Measurements from ENCODE around the gene PLK4.

Gene PLK4

GRCh38 chr4:127880763-127881562, at the start of gene PLK4:
PLK4 (plus strand) TSS chr4:127880893; CDS start chr4:127881135, 242 bp downstream.
- peak within 1 kb of the TSS; percentile 44 to 92 (median 82) for H3K27ac ChIP-seq
- peak within 1 kb of the TSS; percentile 65 to 97 (median 91) for H3K4me3 ChIP-seq

DNA sequence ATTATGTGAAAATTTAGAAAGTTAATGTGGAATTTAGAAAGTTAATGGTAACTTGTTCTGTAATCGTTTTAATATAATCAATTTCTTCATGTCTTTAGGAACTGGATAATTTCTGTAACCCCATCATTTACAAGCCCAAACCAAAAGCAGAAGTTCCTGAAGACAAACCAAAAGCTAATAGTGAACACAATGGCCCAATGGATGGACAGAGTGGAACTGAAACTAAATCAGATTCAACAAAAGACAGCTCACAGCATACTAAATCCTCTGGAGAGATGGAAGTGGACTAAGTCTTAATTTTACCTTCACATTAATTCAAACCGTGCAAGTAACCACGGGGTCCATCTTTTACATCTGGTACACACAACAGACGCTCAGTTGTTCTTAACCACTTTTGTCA, 48.1 kb upstream of the PLK4 start:
- no peak overlapping the region for H3K4me3 ChIP-seq
- H3K27ac ChIP-seq = no peak overlapping the region

DNA sequence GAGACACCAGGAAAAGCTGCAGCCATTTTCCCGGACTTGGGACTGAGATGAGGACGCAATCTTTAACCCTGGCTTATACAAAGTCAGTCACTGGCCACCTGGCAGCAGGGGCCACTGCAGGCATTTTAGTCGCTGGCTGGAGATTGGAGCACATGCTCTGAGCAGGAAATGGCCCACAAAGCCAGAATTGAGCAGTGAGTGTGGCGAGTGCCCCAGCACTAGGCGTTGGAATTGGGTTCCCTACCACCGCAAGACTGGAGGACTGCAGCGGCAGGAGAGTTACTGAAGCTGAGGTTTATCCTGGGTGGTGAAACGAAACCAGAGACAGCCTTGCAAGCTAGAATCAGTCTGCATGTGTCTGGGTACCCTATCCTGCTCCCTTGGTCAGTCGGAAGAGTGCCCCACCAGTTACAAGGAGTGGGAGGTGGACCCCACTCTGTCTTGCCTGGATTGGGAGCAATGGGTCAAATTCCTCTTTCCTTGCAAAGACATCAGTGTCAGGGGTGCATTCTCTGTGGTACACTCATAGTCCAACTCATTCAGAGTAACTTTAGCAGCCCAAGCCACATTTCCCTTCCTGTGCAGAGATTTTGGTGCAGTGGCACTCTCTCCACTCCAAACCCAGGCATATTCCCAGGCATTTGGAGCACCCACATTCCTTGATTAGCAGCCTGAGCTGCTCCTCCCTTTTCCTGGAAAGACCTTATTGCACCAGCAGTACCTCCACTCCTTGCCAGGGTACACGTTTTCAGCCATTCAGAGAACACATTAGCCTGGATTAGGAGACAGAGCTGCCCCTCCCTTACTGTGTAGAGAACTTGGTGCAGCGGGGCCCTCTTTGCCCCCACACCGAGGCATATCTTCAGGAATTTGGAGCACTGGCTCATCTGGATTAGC, 36.7 kb upstream of the PLK4 start:
- no peak overlapping the region for H3K4me3 ChIP-seq
- H3K27ac ChIP-seq = no peak overlapping the region

DNA sequence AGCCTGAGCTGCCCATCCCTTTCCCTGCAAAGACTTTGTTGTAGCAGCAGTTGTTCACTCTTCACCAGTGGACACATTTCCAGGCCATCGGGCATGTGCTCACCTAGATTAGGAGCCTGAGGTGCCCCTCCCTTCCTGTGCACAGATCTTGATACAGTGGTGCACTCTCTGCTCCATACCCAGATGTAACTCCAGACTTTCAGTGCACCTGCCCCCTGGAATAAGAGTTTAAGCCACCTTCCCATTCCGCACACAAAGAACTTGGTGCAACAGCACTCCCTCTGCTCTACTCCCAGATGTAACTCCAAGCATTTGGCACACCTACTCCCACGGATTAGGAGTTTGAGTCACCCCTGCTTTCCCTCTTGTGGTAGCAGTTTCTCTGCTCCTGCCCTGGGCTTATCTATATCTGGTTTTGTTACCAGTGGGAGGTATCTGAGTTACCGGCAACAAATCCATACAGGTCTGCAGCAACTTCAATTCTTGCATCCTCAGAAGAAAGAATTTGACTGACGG, 36.0 kb upstream of the PLK4 start:
- no peak overlapping the region for H3K4me3 ChIP-seq
- H3K27ac ChIP-seq = no peak overlapping the region

DNA sequence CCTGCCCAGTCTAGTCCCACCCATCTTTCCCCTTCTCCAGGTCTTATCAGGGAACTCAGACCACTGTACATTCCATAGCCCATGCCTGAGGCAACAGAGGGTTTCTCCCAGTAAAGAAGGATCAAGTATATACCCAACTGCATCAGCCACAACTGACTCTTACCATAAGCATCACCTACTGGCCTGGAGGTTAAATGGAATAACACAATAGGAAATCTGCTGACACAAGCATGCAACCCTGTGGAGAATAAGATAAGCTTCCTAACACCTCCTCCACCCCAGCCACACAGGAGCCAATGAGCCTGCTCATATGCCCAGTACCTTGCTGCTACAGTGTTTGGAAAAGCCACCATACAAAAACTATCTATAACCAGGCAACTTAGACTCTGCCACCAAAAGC, 34.6 kb upstream of the PLK4 start:
- no peak overlapping the region for H3K27ac ChIP-seq

GRCh38 chr4:127846765-127847164, 33.9 kb upstream of the PLK4 start:
- no peak overlapping the region for H3K27ac ChIP-seq
- H3K4me3 ChIP-seq = no peak overlapping the region

More for the DNA sequence above, 34.6 kb upstream of the PLK4 start:
- no peak overlapping the region for H3K4me3 ChIP-seq

- Histone ChIP-seq H3K27ac (no peak overlapping the region), H3K4me3 (no peak overlapping the region)
These were observed 31.0 kb upstream of the PLK4 start for GRCh38 chr4:127849505-127850234.

- Histone ChIP-seq H3K4me3 (no peak overlapping the region), H3K27ac (no peak overlapping the region)
These were observed 28.0 kb upstream of the PLK4 start for GRCh38 chr4:127852661-127853060.

DNA sequence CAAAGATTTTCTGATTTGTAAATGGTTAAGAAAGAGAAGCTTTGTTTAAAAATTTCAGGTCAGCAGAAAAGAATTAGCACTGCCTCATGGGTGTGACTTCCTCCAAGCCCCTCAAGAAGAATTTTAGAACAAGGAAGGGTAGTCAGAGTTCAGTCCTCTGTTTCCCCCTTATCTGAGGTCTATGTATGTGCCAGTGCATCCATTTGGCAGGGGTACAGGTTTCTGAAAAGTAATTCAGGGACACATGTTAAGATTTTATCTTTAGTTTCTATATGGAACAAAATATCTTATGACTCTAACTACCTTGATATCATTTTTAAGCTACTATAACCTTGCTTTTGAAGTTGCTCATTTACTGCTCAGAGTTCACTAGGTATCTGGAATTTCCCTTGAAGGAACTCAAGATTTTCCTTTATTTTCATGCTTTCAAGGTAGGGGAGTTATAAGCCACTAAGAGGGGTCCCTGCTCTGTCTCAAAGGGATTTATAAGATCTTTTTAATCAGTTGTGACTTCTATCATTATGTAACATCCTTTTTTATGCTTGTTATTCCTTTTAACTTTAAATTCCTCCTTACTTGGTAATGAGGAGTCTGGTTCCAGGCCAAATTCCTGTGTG, 24.4 kb upstream of the PLK4 start:
- peak overlapping the region in 4 of 21 experiments; percentile 13 to 63 (median 46) for H3K27ac ChIP-seq
- no peak overlapping the region for H3K4me3 ChIP-seq

DNA sequence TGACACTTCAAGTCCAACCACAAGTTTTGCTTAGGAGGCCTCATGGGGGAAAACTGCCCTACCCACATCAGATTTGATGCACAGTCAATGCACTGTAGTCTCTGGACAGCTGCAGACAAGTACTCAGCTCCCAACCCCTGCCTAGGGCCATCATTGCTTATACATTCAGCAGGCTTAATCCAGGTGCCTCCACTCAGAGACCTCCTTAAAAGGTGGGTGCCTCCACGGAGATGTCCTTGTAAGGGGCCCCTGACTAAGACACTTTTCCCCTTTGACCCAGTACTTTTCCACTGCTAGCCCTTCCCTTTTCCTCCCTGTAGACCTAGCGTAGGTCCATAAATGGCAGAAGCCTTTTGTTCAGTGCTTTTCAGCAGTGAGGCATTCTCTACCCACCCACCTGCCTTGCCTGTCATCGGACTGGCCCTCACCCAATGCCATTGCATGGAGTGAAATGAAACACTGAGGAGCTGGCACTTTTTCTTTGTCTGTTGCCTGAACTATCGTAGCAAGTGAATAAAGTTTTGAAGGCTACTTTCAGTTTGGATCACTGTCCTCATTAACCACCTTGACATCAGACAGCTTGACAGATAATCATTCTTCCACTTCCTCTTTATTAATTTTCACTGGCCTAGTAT, 23.8 kb upstream of the PLK4 start:
- H3K27ac ChIP-seq = peak overlapping the region in 7 of 21 experiments; percentile 6 to 63 (median 41)
- no peak overlapping the region for H3K4me3 ChIP-seq

GRCh38 chr4:127857641-127858040, 23.1 kb upstream of the PLK4 start:
- Histone ChIP-seq H3K4me3 (no peak overlapping the region), H3K27ac (no peak overlapping the region)

DNA sequence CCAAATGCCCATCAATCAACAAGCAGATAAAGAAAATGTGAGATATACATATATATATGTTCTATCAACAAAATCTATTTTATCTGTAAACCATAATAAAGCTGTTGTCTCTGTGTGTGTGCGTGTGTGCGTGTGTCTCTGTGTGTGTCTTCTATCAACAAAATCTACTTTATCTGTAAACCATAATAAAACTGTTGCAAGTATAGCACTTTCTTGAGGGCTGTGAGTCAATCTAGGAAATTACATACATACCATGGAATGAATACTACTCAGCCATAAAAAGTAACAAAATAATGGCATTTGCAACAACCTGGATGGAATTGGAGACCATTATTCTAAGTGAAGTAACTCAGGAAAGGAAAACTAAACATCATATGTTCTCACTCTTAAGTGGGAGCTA, 12.5 kb upstream of the PLK4 start:
- Histone ChIP-seq H3K27ac (no peak overlapping the region), H3K4me3 (no peak overlapping the region)

DNA sequence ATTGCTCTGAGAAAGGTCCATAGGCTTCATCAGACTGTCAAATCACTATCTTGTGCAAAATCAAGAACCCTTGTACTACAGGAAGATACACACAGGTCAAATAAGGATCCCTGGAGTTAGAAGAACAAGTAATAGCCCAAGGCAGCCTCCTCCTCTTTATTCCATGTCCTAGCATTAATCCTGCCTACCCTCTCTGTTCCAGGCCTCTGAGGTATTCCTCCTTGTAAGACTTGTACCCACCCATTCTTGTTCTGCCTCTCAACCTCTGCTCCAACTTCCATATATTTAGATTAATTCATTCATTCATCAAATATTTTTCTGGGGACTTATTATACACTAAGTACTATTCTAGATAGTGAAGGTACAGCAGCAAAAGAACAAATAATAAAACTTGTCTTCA, 10.4 kb upstream of the PLK4 start:
- peak overlapping the region in 2 of 21 experiments; percentile 15 to 54 for H3K27ac ChIP-seq
- no peak overlapping the region for H3K4me3 ChIP-seq

DNA sequence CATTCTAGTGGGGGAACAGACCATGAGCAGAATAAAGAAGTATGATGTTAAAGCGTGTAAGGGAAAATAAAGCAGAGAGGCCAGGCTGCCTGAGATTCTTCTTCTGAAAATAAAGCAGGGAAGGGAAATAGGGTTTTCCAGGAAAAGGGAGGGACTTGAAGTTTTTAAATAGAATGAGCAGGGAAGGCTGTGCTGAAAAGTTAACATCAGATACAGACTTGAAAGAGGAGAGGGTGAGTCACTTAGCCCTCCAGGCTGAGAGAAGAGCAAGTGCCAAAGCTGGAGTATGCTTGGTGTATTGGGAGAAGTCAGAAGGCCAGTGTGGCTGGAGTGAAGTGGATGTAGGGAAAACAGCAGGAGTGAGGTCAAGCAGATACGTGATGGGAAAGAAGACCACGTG, 10.0 kb upstream of the PLK4 start:
- Histone ChIP-seq H3K4me3 (no peak overlapping the region), H3K27ac (peak overlapping the region in 7 of 21 experiments; percentile 15 to 54 (median 26))

DNA sequence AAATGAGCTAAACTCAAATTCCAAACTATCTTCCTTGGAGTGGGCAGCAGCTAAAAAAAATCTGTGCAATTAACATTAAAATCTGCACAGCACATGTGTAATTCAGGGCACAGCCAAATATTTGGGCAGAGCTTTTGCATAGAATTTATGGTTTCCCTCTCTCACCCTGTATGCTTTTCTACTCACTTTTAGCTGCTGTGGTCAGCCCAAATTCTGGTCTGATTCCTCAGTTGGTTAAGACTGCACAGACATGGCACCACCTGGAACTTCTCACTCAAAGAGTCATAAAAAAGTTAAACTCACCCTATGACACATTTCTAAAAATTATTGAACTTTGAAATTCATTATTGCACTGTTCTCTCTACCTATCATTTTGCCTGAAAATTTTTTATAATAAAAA, 4.9 kb upstream of the PLK4 start:
- Histone ChIP-seq H3K4me3 (no peak overlapping the region), H3K27ac (no peak overlapping the region)

- H3K4me3 ChIP-seq = peak overlapping the region; percentile 65 to 97 (median 91)
- peak overlapping the region in 12 of 21 experiments; percentile 58 to 92 (median 84) for H3K27ac ChIP-seq
These were observed 821 bp downstream of the PLK4 start for GRCh38 chr4:127881563-127881864.

DNA sequence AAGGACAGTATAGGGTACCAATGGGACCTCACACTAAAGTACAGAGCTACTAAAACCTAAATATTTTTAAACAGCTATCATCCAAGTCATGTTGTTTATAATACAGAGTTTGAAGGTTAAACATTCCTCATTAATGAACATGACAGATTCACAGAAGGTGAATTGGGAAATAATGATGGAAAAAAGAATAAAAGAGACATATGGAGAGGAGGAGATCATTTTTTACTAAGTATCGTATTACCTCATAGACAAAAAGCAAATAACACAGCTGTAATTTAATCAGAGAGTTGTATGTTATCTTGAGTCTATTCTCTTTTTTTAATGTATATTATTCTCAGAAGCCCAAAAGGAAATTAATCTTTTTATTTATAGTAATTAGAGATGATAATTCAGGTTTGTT, 7.9 kb downstream of the PLK4 start:
- H3K4me3 ChIP-seq = no peak overlapping the region
- no peak overlapping the region for H3K27ac ChIP-seq

GRCh38 chr4:127889903-127890302, 9.2 kb downstream of the PLK4 start:
- Histone ChIP-seq H3K27ac (no peak overlapping the region), H3K4me3 (no peak overlapping the region)

GRCh38 chr4:127896069-127896468, 15.4 kb downstream of the PLK4 start:
- Histone ChIP-seq H3K27ac (no peak overlapping the region), H3K4me3 (no peak overlapping the region)
